Articular chondrocyte of knee joint (primary cell): ENCODE measurements around the gene LGALS3. TPM values are rescaled to one million over a fixed set of nuclear protein-coding genes. Genes with fewer than 3 reads are reported as not detected.

Experiments used
- total RNA-seq: library from RNA; depleted of rRNA; stranded (reverse); fragments of >200 nt; gene quantifications from 2 replicates; pipeline ENCODE4 v1.2.3, GENCODE V29; 2012

LGALS3 gene
- 270 and 328 TPM in 2 replicates for total RNA-seq

GRCh38 chr14:55129086-55129427 is at the start of gene LGALS3:
LGALS3 (plus strand) TSS chr14:55129252; CDS start chr14:55137374, 8,122 bp downstream.

DNA sequence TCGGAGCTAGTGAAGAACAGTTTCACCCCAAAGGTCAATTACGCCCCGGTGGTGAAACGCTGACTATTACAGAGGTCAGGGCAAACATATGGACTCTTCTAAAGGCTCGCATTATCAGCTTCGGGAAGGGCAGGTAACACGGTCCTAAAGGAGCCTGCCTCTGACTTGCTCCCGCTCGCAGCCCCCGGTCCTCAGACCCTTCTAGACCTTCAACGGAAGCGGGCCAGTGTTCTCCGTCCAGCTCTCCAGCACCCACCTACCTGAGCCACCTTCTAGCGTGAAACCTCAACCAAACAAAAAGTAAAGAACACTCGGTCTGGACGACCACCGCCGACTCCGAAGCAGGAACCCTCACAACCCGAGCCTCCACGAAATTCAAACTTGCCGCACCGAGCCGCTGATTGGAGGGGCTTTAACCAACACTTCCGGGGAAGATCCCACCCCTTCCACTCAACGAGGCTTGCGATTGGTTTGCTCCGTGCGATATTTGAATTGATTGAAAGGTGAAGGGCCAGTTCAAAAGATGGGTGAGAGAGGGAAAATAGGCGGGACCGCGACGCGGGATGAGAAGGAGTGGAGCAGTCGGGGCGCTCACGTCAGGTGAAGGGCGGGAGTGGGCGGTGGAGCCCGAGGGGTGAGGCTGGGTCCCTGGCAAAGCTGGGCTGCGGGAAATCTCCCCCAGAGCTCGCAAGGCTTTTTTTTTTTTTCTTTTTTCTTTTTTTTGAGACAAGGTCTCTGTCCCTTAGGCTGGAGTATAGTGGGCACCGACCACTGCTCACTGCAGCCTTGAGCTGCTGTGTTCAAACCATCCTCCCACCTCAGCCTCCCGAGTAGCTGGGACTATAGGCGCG is 62.4 kb downstream of the LGALS3 start, which contains the start of gene DLGAP5:
Gene DLGAP5 (minus strand): TSS at position 383 of the 851 bp plus-strand sequence. CDS start 2,406 bp downstream, outside the sequence.

Other genes with a start within 250 kb of the LGALS3 start
- 5.5 and 6.9 TPM in 2 replicates for gene GCH1, start 226.4 kb upstream of the LGALS3 start, total RNA-seq
- 9.8 and 14.3 TPM in 2 replicates for gene WDHD1, start 102.2 kb upstream of the LGALS3 start, total RNA-seq
- gene SOCS4, start 102.0 kb upstream of the LGALS3 start, total RNA-seq = 20.0 and 24.9 TPM in 2 replicates
- 57.0 and 64.9 TPM in 2 replicates for gene MAPK1IP1L, start 77.6 kb upstream of the LGALS3 start, total RNA-seq
- gene DLGAP5, start 62.3 kb downstream of the LGALS3 start, total RNA-seq = 21.4 and 27.6 TPM in 2 replicates
- 19.2 and 23.1 TPM in 2 replicates for gene FBXO34, start 142.2 kb downstream of the LGALS3 start, total RNA-seq